Ishikawa (cell line): ENCODE data around the gene RYR3.

Experiments
- CEBPB ChIP-seq: IDR thresholded peaks from 2 replicates; pipeline ENCODE4 v1.6.1; 2012
- CREB1 ChIP-seq: IDR thresholded peaks from 2 replicates; pipeline ENCODE4 v1.6.1; 2012; ENCODE audit warnings: low read depth
- EGR1 ChIP-seq: IDR thresholded peaks from 2 replicates; pipeline ENCODE4 v1.6.1; 2012
- EP300 ChIP-seq: IDR thresholded peaks from 2 replicates; pipeline ENCODE4 v1.6.1; 2012; ENCODE audit warnings: borderline replicate concordance
- FOXM1 ChIP-seq: IDR thresholded peaks from 2 replicates; pipeline ENCODE4 v1.6.1; 2012; ENCODE audit warnings: low read depth, borderline replicate concordance
- MAX ChIP-seq: IDR thresholded peaks from 2 replicates; pipeline ENCODE4 v1.6.1; 2012
- NFIC ChIP-seq: IDR thresholded peaks from 2 replicates; pipeline ENCODE4 v1.6.1; 2012
- RAD21 ChIP-seq: IDR thresholded peaks from 2 replicates; pipeline ENCODE4 v1.6.1; 2012; ENCODE audit warnings: low read depth
- REST ChIP-seq: IDR thresholded peaks from 2 replicates; pipeline ENCODE4 v1.6.1; 2012; ENCODE audit warnings: low read depth, mild to moderate bottlenecking
- TAF1 ChIP-seq: IDR thresholded peaks from 2 replicates; pipeline ENCODE4 v1.6.1; 2012; ENCODE audit warnings: low read depth, mild to moderate bottlenecking
- TCF12 ChIP-seq: IDR thresholded peaks from 2 replicates; pipeline ENCODE4 v1.6.1; 2012; ENCODE audit warnings: low read depth
- TEAD4 ChIP-seq: IDR thresholded peaks from 2 replicates; pipeline ENCODE4 v1.6.1; 2012
- YY1 ChIP-seq: IDR thresholded peaks from 2 replicates; pipeline ENCODE4 v1.6.1; 2012; ENCODE audit warnings: low read depth
- ZBTB7A ChIP-seq: IDR thresholded peaks from 2 replicates; pipeline ENCODE4 v1.6.1; 2012; ENCODE audit warnings: low read depth
- TF ChIP-seq, protein P1 (sequence below): IDR thresholded peaks from 2 replicates; pipeline ENCODE4 v1.6.1; 2012

RYR3 gene

DNA sequence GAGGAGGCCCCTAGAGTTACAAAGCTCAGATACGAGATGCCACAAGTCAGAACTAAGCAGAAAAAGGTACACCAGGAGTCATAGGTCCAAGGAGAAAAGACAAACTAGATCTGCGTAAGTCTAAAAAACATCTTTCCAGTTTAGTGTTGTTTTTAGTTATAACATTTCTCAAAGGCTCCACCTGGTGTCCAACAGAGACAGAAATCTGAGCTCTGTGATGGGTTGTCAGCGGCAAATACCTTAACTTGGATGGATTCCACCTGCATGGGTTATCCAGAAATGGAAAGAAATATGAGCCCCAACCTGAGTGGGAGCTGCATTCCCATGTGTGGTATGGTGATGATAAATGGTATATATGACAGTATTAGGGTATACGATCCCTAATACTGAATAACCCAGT is 418.9 kb downstream of the RYR3 start:
- TF ChIP-seq YY1 (no peak), MAX (no peak), EGR1 (no peak), RAD21 (peak; percentile 17; the same call in 1 of the 2 replicates), FOXM1 (no peak), NFIC (no peak), ZBTB7A (no peak), TCF12 (no peak)
- TF ChIP-seq, protein P1, sequence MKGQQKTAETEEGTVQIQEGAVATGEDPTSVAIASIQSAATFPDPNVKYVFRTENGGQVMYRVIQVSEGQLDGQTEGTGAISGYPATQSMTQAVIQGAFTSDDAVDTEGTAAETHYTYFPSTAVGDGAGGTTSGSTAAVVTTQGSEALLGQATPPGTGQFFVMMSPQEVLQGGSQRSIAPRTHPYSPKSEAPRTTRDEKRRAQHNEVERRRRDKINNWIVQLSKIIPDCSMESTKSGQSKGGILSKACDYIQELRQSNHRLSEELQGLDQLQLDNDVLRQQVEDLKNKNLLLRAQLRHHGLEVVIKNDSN: no peak

GRCh38 chr15:33730815-33731214 is 420.0 kb downstream of the RYR3 start:
- TF ChIP-seq NFIC (no peak), YY1 (no peak), FOXM1 (no peak), MAX (no peak), TAF1 (no peak), CREB1 (no peak), EP300 (no peak), CEBPB (no peak)
- TF ChIP-seq, protein P1: no peak

DNA sequence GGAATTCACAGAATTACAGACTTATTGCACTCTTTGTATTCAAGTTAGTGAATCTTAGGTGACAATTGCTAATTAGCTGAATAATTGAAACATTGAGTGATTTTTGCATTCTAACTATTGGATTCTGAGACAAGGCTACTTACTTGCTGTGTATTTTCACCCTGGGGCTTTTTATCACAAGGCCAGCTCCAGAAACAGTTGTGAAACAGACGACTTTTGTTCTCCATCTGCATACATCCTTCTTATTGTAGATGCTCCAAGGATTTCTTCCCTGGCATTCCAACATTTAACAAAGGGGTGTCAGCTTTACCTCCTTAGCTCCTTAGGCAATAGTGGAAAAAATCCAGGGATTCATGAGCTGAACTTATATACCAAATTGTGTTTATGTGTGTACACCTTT is 424.4 kb downstream of the RYR3 start:
- TF ChIP-seq REST (no peak), ZBTB7A (no peak), YY1 (no peak), CREB1 (no peak), EP300 (no peak), MAX (no peak), FOXM1 (no peak), EGR1 (no peak), NFIC (no peak), RAD21 (no peak), TCF12 (no peak)
- TF ChIP-seq, protein P1: no peak

DNA sequence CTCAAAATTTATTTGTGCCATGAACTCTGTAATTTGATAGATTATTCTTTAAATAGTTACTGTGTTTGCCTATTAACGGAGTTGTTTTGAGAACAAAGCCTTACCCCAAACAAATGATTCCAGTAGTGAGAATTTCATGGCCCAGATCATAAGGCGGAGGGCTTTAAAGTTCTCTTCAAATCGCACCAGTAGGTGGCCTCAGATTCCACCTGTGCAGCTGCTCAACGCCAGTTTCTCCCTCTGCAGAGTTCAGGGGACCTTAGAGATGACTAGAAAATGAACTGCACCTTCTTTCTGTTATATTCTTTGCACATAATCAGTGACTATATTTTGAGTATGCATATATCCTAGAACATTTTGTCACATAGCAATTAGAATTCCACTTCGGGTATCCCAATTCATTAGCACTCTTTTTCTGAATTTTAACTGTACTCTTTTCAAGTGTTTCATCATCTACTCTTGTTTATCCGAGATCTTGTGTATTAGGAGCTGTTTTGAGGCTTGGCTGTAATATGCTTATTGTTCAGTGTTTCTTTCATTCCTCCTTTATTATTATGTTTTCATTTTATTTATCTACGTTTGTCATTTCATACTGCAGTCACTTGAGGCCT is 425.0 kb downstream of the RYR3 start:
- TF ChIP-seq TEAD4: no peak
- peak; percentile 67 for TF ChIP-seq RAD21

DNA sequence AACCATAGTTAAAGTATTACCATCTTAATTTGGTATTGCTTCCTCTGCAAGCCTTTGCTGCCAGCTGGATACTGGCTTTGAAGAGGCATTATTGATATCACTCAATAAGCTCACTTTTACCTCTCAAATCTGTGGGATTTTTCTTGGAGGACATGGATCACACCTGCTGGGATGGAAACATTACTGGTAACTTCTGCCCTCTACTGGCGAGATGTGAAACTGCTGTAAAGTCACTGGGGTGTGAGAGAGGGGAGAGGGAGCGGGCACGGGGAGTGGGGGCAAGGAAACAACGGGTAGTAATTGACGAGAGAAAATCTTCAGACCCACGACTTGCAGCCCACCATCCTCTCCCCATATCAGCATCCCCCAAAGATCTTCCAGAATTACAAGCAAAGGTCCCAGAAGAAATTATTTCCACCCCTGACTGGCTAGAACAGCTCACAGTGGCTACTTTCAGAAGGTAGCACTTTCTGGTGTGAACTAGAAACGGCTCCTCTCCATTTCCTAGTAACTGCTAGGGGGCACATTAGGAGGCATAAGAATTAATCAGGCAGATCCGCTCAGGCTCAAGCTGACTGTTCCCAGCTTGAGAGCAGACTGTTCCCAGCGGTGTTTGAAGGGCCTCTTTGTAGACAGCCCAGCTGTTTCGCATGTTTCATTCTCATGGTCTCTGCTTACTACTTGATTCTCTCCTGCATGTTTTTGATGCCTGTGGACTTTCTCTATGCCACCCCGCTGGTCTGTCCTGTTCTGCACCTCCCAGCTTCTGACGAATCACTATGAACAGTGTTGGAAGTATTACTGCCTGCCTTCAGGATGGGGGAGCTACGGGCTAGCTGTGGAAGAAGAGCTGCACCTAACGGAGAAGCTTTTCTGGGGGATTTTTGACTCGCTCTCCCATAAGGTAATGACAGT is 427.2 kb downstream of the RYR3 start:
- TF ChIP-seq NFIC (no peak), YY1 (no peak), FOXM1 (no peak), MAX (no peak), TAF1 (no peak), RAD21 (peak; percentile 55), TCF12 (no peak), REST (no peak)
